Gastrocnemius medialis (tissue), 4 donors: ENCODE data around the gene PPP4R3A. TPM values are rescaled to one million over a fixed set of nuclear protein-coding genes. Genes with fewer than 3 reads are reported as not detected.

Experiments used
- ATAC-seq, 2 donors: fragments of 150-250 bp; one replicate each; pipeline ENCODE4 v1.9.1; 2016
- DNase-seq, 2 donors: peaks; one replicate each; pipeline ENCODE4 v3.0.0-alpha.2; 2019
- H3K27ac ChIP-seq, 4 donors: fragments of 200-600 bp; sonication (generic); 1 replicate in 1 of 4; 2 replicates in 3 of 4; pipeline ENCODE4 v1.5.1; 2016 to 2018; ENCODE audit warnings: mild to moderate bottlenecking in 2 of 4, moderate library complexity in 1 of 4
- H3K27me3 ChIP-seq, 3 donors: fragments of 200-600 bp; sonication (generic) in 2 of 3; 1 replicate in 1 of 3; 2 replicates in 2 of 3; pipeline versions ENCODE4 v1.5.1 to v1.6.0; 2016 to 2019; ENCODE audit warnings: mild to moderate bottlenecking in 1 of 3, moderate library complexity in 1 of 3
- H3K36me3 ChIP-seq, 2 donors: fragments of 200-600 bp; sonication (generic) in 1 of 2; one replicate each; pipeline ENCODE4 v1.5.1; 2017 to 2018
- H3K4me1 ChIP-seq, 2 donors: fragments of 200-600 bp; sonication (generic) in 1 of 2; one replicate each; pipeline ENCODE4 v1.5.1; 2016 to 2017; ENCODE audit warnings: mild to moderate bottlenecking in 2 of 2
- H3K4me3 ChIP-seq, 4 donors: fragments of 200-600 bp; sonication (generic) in 3 of 4; 1 replicate in 1 of 4; 2 replicates in 3 of 4; pipeline ENCODE4 v1.5.1; 2016 to 2019; ENCODE audit warnings: mild to moderate bottlenecking in 2 of 4
- H3K9me3 ChIP-seq, 3 donors: fragments of 200-600 bp; sonication (generic) in 2 of 3; 1 replicate in 1 of 3; 2 replicates in 2 of 3; pipeline ENCODE4 v1.5.1; 2016 to 2019
- POLR2A ChIP-seq, 2 donors: fragments of 450-650 bp; IDR thresholded peaks; one replicate each; pipeline ENCODE4 v1.6.1; 2017; ENCODE audit warnings: antibody characterized with exemption in 2 of 2, mild to moderate bottlenecking in 2 of 2, moderate library complexity in 2 of 2
- in situ Hi-C, 4 donors: fragments of 200-750 bp; cut with MboI; loops; one replicate each; pipeline versions ENCODE4 v1.15.0 to v1.8.0; 2017; ENCODE audit warnings: low sequenced_read_pairs in 4 of 4
- intact Hi-C: fragments of 100-400 bp; cut with DNase I; formaldehyde crosslinking; loops from one replicate; pipeline ENCODE4 v1.15.1; 2023; ENCODE audit warnings: low total_unique reads
- total RNA-seq, 4 donors: library from RNA; depleted of rRNA; stranded (reverse); fragments of >200 nt; gene quantifications; one replicate each; pipeline versions ENCODE4 v1.1.0 to v1.2.3, GENCODE V29; 2016
- TF ChIP-seq, protein P1 (sequence below), 5 experiments: fragments of 450-650 bp in 3 of 5; fragments of 200-600 bp in 2 of 5; sonication (generic) in 2 of 5; IDR thresholded peaks in 4 of 5; conservative IDR thresholded peaks in 1 of 5; 1 replicate in 4 of 5; 2 replicates in 1 of 5; pipeline ENCODE4 v1.5.1; 2016 to 2019; ENCODE audit warnings: antibody characterized with exemption in 5 of 5, mild to moderate bottlenecking in 3 of 5, moderate library complexity in 3 of 5

Gene PPP4R3A
- 10 to 100 TPM; 38.8 to 53.3 (median 44.6) TPM for total RNA-seq

GRCh38 chr14:91510171-91511042 is at the start of gene PPP4R3A:
TSS of gene PPP4R3A (minus strand) at chr14:91510310. CDS start at chr14:91509647, 663 bp downstream.
- peak; percentile 88 to 92 for ATAC-seq
- in situ Hi-C loops = loop anchor here in 1 of 4 donors (25.0 kb wide), 2 partner anchors 527 to 602 kb away; partner anchors contain the start of genes ATXN3, CPSF2, NDUFB1 and TRIP11
- intact Hi-C loops = loop anchor here (5.0 to 10.0 kb wide), 2 partner anchors 527 to 1176 kb away; partner anchors contain the start of gene NRDE2

DNA sequence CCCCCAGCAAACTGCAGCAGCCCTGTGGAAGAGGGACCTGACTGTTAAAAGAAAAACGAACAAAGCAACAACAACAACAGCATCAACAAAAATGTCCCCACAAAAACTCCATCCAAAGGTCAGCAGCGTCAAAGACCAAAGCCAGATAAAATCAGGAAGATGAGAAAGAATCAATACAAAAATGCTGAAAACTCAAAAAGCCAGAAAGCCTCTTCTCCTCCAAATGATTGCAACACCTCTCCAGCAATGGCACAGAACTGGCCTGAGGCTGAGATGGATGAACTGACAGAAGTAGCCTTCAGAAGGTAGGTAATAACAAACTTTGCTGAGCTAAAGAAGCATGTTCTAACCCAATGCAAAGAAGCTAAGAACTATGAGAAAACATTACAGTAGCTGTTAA is 45.4 kb upstream of the PPP4R3A start:
- in situ Hi-C loops (no loop called here), intact Hi-C loops (no loop called here)
- H3K4me3 ChIP-seq = no peak overlapping the region
- DNase-seq (no peak), ATAC-seq (no peak)
- H3K9me3 ChIP-seq = no peaks in the 10 kb centered on the region
- H3K27ac ChIP-seq = no peak overlapping the region
- no peak for TF ChIP-seq POLR2A (IDR thresholded peaks at IDR 0.05)
- TF ChIP-seq, protein P1, sequence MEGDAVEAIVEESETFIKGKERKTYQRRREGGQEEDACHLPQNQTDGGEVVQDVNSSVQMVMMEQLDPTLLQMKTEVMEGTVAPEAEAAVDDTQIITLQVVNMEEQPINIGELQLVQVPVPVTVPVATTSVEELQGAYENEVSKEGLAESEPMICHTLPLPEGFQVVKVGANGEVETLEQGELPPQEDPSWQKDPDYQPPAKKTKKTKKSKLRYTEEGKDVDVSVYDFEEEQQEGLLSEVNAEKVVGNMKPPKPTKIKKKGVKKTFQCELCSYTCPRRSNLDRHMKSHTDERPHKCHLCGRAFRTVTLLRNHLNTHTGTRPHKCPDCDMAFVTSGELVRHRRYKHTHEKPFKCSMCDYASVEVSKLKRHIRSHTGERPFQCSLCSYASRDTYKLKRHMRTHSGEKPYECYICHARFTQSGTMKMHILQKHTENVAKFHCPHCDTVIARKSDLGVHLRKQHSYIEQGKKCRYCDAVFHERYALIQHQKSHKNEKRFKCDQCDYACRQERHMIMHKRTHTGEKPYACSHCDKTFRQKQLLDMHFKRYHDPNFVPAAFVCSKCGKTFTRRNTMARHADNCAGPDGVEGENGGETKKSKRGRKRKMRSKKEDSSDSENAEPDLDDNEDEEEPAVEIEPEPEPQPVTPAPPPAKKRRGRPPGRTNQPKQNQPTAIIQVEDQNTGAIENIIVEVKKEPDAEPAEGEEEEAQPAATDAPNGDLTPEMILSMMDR (IDR thresholded peaks at IDR 0.05 in 4 of 5, conservative IDR thresholded peaks at IDR 0.05 in 1 of 5) = no peak
- no peaks in the 10 kb centered on the region for H3K27me3 ChIP-seq
- H3K4me1 ChIP-seq = no peaks in the 10 kb centered on the region
- H3K36me3 ChIP-seq = no peaks in the 10 kb centered on the region

More at GRCh38 chr14:91510171-91511042, at the start of gene PPP4R3A:
- Histone ChIP-seq H3K27me3 (peaks cover 0 to 3% (median 0%) of the 10 kb centered on the region in 3 donors), H3K36me3 (no peaks in the 10 kb centered on the region), H3K4me1 (peaks cover 19 to 30% of the 10 kb centered on the region in 2 donors), H3K9me3 (no peaks in the 10 kb centered on the region), H3K27ac (peak within 1 kb of the TSS; percentile 92 to 97 (median 96)), H3K4me3 (peak within 1 kb of the TSS; percentile 86 to 96 (median 90))
- peak; percentile 90 to 92 for DNase-seq
- peak; percentile 85 to 89 for TF ChIP-seq POLR2A (IDR thresholded peaks at IDR 0.05)
- TF ChIP-seq, protein P1 (IDR thresholded peaks at IDR 0.05 in 4 of 5, conservative IDR thresholded peaks at IDR 0.05 in 1 of 5) = no peak

GRCh38 chr14:91554535-91555332 is 44.6 kb upstream of the PPP4R3A start:
- intact Hi-C loops = no loop called here
- TF ChIP-seq, protein P1 (IDR thresholded peaks at IDR 0.05 in 4 of 5, conservative IDR thresholded peaks at IDR 0.05 in 1 of 5) = no peak
- no peak for TF ChIP-seq POLR2A (IDR thresholded peaks at IDR 0.05)
- Histone ChIP-seq H3K36me3 (no peaks in the 10 kb centered on the region), H3K4me3 (no peak overlapping the region), H3K27me3 (no peaks in the 10 kb centered on the region), H3K27ac (no peak overlapping the region), H3K9me3 (no peaks in the 10 kb centered on the region), H3K4me1 (no peaks in the 10 kb centered on the region)
- no peak for ATAC-seq
- DNase-seq = no peak
- in situ Hi-C loops = no loop called here

- H3K36me3 ChIP-seq = no peaks in the 10 kb centered on the region
- no peak overlapping the region for H3K27ac ChIP-seq
- intact Hi-C loops = no loop called here
- DNase-seq (no peak), ATAC-seq (no peak)
- in situ Hi-C loops = no loop called here
- TF ChIP-seq, protein P1 (IDR thresholded peaks at IDR 0.05 in 4 of 5, conservative IDR thresholded peaks at IDR 0.05 in 1 of 5) = no peak
- no peak for TF ChIP-seq POLR2A (IDR thresholded peaks at IDR 0.05)
- H3K9me3 ChIP-seq = no peaks in the 10 kb centered on the region
- H3K4me1 ChIP-seq = no peaks in the 10 kb centered on the region
- H3K4me3 ChIP-seq = no peak overlapping the region
- no peaks in the 10 kb centered on the region for H3K27me3 ChIP-seq
These were observed 38.0 kb upstream of the PPP4R3A start for GRCh38 chr14:91548108-91548507.
